ENCODE measurements around the gene ATP6V0D1.
A peak's percentile ranks its signal among the peaks of the same experiment; 100 is the strongest.

ATP6V0D1 gene

GRCh38 chr16:67445913-67446907 is 34.7 kb downstream of the ATP6V0D1 start:
- no peak overlapping the region for H3K4me3 ChIP-seq (ENCODE audit: low read depth, low read length)

DNA sequence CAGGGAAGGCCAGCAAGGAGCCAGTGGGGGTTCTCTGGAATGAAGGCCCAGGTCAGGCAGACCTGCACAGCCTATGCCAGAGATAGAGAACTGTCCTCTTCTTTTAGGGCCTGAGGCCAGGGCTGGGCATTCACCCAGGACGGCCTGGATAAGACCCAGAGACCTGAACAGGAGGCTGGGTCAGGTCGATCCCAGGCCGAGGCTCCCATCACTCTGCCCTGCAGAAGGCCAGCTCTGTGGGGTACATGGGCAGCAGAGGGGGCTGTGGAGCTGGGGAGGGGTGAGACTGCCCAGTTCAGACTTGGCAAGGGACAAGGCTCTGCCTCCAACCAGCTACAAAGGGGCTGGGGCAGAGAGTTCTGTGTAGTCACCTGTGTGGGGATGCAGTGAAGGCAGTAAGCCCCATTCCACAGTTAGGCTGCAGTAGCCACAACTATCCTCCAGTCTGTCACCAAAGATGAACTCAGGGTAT is 35.5 kb downstream of the ATP6V0D1 start:
- no peak overlapping the region for H3K4me3 ChIP-seq (ENCODE audit: low read depth, low read length)

GRCh38 chr16:67445126-67445426 is 35.9 kb downstream of the ATP6V0D1 start:
- H3K4me3 ChIP-seq (ENCODE audit: low read depth, low read length): no peak overlapping the region

- no peak overlapping the region for H3K4me3 ChIP-seq (ENCODE audit: low read depth, low read length)
Observed at GRCh38 chr16:67444259-67445125, 36.5 kb downstream of the ATP6V0D1 start.

- no peak overlapping the region for H3K4me3 ChIP-seq (ENCODE audit: low read depth, low read length)
Observed at GRCh38 chr16:67443265-67443664, 37.7 kb downstream of the ATP6V0D1 start.

DNA sequence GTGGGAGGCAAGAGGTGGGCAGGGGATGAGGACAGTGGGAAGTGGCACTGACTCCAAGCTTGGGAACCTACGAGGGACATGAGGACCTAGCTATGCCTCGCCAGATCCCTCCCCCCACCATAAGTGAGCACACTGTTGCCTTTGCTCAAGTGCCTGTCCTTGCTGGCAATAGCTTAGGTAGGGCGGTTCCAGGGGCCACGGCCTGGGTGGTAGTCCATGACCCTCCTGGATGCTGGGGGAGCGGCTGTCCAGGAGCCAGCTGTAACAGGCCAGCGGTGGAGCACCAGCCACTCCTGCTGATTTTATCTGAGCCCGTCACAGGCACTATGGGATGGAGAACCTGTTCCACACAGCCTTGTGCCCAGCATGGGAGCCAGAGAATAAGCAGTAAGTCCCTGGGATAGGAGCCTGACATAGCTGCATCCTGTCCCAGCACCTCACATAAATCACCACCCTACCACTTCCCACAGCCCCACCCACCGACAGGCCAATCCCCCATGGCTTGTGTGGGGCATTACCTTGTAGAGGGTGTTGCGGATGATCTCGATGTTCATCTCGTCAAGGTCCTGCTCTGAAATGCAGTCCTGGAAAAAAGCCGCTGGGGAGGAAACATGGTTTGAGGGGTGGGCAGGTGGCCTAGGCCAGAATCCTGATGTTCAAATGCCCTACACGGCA is 38.2 kb downstream of the ATP6V0D1 start:
- H3K4me3 ChIP-seq (ENCODE audit: low read depth, low read length): no peak overlapping the region

DNA sequence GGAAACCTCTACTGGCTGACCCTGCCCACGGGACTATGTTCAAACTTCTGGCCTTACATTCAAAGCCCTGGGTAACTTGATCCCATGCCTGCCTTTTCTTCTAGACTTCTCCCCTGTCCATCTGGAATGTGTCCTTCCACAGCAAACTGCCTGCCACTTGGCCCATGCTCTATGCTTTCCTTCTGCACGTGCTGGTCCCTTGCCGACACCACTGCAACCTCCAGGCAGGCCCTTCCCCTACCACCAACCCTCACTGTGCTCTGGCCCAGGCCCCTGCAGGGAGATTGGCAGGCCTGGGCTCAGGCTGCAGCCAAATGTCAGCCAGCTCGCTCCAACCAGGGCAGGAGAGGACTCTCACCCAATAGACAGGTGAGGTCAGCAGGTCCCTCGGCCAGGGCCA is 39.0 kb downstream of the ATP6V0D1 start:
- H3K4me3 ChIP-seq (ENCODE audit: low read depth, low read length): no peak overlapping the region

GRCh38 chr16:67441271-67441753 is 39.6 kb downstream of the ATP6V0D1 start:
- H3K4me3 ChIP-seq (ENCODE audit: low read depth, low read length): no peak overlapping the region

DNA sequence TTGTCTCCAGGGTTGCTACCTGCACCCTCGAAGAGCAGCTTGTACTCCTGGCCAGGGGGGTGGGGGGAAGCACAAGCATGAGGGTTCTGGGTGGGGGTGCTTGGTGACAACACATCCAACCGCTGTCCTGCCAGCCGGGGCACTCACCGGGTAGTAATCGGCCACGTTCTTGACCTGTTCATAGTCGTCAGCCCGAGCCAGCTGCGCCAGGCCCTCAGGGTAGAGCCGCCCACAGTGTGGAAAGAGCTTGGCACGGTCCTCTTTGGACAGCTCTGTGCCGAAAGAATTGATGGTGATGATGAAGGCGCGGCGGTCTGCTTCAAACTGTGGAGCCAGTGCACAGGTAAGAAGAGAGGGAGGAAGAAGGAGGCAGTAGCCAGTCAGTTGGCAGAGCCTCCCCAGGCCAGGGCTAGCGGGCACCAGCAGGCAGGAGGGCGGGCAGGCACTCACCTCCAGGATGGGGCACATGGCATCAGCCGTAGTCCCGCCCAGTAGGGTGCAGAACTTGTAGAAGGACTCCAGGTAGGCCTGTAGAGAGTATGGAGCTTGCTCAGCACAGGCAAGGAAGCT is 42.0 kb downstream of the ATP6V0D1 start:
- H3K4me3 ChIP-seq (ENCODE audit: low read depth, low read length): no peak overlapping the region

GRCh38 chr16:67438098-67438791 is 42.7 kb downstream of the ATP6V0D1 start:
- H3K4me3 ChIP-seq (ENCODE audit: low read depth, low read length): no peak overlapping the region

DNA sequence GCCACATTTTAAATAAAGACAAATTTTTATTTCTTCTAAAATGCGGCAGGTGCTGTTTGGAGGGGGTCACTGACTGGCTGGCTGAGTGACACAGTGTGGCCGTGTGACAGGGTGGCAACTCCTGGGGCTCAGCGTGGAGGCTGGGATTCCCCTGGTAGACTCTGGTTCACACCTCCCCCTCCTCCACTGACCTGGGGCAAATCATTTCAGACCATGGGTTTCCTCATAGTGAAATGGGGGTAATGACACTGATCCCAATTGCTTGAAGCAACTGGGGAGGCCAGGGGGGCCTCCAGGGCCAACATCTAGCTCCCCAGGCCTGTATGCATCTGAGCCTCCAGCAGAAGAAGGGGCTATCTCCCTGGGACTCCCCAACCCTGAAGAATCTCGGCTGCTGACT is 43.4 kb downstream of the ATP6V0D1 start:
- no peak overlapping the region for H3K4me3 ChIP-seq (ENCODE audit: low read depth, low read length)

DNA sequence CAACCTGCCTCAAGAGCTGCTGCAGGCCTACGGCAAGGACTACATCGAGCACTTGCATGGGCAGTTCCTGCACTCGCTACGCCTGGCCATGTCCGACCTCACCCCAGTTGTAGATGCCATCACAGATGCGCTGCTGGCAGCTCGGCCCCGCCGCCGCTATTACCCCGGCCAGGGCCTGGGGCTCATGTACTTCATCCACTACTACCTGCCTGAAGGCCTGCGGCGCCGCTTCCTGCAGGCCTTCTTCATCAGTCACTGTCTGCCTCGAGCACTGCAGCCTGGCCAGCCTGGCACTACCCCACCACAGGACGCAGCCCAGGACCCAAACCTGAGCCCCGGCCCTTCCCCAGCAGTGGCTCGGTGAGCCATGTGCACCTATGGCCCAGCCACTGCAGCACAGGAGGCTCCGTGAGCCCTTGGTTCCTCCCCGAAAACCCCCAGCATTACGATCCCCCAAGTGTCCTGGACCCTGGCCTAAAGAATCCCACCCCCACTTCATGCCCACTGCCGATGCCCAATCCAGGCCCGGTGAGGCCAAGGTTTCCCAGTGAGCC is 44.2 kb downstream of the ATP6V0D1 start:
- no peak overlapping the region for H3K4me3 ChIP-seq (ENCODE audit: low read depth, low read length)

DNA sequence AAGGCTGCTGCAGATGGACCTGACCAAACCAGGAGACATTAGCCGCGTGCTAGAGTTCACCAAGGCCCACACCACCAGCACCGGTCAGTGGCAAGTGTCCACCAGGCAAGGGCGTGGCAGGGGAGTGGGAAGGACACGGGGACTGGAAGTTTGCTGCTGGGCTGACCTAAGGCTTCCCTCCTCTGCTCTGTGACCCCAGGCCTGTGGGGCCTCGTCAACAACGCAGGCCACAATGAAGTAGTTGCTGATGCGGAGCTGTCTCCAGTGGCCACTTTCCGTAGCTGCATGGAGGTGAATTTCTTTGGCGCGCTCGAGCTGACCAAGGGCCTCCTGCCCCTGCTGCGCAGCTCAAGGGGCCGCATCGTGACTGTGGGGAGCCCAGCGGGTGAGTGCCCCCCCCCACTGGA is 45.2 kb downstream of the ATP6V0D1 start:
- no peak overlapping the region for H3K4me3 ChIP-seq (ENCODE audit: low read depth, low read length)

DNA sequence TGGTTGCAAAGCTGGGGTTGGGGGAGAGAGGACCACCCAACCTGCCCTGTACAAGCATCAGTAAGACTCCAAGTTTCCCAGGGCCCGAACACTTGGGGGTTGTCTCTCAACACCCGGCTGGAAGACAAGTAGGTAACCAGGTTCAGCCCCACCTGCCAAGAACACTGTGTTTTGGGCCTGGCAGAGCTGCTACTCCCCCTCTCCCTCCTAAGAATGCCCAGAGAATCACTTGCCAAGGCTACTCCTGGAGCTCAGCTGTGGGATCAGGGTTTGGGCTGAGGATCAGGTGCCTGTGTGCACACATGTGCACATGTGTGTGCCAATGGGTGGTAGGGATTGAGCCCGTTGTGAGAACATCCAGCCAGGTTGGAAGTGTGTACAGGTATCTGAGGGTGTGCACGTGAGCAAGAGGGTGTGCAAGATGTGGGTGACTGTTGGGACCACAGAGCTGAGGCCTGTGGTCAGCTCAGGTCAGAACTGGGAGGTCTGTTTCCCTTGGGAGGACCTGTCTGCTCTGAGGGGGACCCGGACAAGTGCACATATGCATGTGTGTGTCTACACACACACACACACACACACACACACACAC is 47.7 kb downstream of the ATP6V0D1 start:
- H3K4me3 ChIP-seq (ENCODE audit: low read depth, low read length): no peak overlapping the region

- no peak overlapping the region for H3K4me3 ChIP-seq (ENCODE audit: low read depth, low read length)
Observed at GRCh38 chr16:67432506-67432890, 48.5 kb downstream of the ATP6V0D1 start.

- H3K4me3 ChIP-seq (ENCODE audit: low read depth, low read length): peak overlapping the region; percentile 47
Observed at GRCh38 chr16:67431775-67432505, 49.0 kb downstream of the ATP6V0D1 start.

DNA sequence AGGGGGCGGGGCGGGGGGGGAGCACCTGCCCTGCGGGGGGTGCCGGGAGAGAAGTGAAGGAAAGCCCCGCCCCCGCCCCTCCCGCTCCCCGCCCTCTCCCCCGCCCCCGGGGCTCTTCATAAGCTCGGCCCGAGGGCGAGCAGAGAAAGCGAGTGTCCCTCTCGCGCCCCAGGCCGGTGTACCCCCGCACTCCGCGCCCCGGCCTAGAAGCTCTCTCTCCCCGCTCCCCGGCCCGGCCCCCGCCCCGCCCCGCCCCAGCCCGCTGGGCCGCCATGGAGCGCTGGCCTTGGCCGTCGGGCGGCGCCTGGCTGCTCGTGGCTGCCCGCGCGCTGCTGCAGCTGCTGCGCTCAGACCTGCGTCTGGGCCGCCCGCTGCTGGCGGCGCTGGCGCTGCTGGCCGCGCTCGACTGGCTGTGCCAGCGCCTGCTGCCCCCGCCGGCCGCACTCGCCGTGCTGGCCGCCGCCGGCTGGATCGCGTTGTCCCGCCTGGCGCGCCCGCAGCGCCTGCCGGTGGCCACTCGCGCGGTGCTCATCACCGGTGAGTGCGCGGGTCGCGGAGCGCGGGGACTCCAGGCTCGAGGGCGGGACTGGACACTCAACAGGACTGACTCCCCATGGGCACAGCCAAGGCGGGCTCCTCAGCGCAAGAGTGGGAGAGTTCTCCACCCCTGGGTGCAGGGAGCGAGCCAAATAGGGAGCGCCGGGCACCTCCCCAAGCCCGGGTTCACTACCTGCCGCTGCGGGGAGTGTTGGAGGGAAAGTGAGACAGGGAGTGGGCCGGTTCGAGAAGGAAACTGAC is 49.8 kb downstream of the ATP6V0D1 start, which contains the start of gene HSD11B2:
TSS of gene HSD11B2 (plus strand) at position 145 of the 798 bp plus-strand sequence. CDS start at position 273, 128 bp downstream.
- peak within 1 kb of the TSS; percentile 56 for H3K4me3 ChIP-seq (ENCODE audit: low read depth, low read length)

DNA sequence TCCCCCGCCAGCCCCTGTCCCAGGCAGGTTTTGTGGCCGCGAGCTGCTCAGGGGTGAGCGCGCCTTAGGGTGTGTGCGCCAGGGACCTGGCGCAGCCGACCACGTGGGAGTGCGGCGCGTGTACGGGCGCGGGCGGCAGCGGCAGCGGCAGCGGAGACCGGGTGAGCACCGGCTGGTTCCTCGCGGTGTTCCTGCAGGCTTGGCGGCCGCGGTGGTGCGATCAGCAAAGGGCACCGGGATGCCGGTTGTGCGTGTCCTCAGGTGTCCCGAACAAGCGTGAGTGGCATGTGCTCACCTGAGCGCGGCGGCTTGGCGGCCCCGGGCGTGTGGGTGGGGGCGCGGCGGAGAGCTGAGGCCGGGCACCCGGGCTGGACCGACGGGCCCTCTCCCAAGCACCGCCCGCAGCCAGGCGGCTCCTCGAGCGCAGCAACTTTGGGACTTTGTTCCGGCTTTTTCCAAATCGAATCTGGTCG is 50.4 kb downstream of the ATP6V0D1 start:
- H3K4me3 ChIP-seq (ENCODE audit: low read depth, low read length): peak overlapping the region; percentile 56
